NCI-H345 treated with DMSO at 0.1 percent for 48 hours (cell line): Measurements from ENCODE around the gene OTOF.
A peak's percentile ranks its signal among the peaks of the same experiment; 100 is the strongest.

ENCODE experiments used
- DNase-seq: peaks from one replicate; lab custom pipeline; 2025; ENCODE audit not compliant: unreplicated experiment; lab: John Stamatoyannopoulos, UW

OTOF gene

DNA sequence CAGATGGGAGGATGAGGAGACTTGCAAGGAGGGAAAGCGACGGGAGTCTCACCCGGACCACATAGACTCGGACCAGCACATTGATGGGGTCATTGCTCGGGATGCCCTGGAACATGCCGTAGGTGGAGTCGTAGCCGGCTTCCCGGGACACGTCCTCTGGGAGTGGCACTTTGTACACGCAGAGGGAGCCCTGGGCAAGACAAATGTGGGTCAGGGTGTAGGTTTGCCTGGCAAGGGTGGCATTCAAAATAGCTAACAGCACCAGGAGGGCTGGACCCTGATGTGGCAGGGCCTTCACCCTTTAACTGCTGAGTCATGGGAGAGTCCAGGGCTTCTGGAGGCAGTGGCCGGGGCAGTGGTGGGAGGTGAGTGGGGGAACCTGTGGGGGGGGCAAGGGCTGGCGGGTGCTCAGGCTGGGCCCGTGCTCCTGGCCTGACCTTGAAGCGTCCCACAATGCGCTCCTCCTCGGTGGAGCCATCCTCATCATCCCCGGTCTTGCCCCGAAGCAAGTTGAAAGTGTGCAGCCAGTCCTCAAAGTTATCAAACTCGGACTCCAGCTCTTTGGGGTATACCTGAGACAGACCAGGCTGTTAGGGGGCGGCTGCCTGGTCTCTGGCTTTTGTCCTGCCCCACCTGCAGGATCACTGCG, 11.1 kb downstream of the OTOF start:
- DNase-seq = no peak

DNA sequence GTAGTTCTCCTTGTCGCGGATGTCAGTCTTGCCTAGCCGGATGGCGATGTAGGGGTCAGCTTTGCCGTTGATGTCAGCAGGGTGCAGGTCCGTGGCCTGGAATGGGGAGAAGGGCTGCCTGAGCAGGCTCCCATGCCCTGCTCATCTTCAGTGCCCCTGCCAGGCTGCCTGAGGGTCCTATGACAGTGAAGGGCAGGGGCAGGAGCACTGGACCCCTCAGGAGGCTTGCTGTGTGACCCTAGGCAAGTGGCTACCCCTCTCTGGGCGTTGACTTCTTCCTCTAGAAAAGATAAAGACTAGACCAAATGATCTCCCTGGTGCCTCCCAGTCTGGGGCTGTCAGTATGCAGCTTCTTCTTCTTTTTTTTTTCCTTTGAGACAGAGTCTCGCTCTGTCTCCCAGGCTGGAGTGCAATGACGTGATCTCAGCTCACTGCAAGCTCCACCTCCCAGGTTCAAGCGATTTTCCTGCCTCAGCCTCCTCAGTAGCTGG, 11.9 kb downstream of the OTOF start:
- DNase-seq = no peak

DNA sequence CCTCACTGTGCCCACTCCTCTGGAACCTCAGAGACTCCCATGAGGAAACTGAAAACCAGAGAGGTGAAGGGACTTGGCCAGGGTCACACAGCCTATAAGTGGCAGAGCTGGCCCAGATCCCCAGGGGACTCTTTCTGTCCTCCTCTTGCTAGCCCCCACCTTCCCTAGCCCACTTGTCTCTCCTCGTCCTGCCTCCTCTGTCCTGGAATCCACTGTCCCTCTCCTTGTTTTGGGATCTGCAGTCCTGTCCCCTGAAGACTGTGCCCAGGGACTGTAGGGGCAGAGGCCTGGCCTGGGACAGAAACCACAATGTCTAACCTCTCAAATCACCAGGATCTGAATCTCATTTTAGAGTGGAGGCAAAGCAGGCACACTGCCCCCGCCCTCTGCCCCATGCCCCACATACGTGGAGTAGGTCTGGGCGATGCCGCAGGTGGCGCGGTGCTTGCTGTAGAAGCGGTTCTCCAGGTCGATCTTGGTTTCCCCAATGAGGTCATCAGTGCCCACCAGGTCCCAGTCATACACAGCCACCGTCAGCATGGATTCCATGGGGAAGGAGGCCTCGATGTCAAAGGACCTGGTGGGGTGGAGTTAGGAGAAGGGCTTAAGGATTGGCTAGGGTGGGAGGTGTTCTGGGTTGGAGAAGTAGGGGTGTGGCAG, 12.5 kb downstream of the OTOF start:
- DNase-seq = no peak

DNA sequence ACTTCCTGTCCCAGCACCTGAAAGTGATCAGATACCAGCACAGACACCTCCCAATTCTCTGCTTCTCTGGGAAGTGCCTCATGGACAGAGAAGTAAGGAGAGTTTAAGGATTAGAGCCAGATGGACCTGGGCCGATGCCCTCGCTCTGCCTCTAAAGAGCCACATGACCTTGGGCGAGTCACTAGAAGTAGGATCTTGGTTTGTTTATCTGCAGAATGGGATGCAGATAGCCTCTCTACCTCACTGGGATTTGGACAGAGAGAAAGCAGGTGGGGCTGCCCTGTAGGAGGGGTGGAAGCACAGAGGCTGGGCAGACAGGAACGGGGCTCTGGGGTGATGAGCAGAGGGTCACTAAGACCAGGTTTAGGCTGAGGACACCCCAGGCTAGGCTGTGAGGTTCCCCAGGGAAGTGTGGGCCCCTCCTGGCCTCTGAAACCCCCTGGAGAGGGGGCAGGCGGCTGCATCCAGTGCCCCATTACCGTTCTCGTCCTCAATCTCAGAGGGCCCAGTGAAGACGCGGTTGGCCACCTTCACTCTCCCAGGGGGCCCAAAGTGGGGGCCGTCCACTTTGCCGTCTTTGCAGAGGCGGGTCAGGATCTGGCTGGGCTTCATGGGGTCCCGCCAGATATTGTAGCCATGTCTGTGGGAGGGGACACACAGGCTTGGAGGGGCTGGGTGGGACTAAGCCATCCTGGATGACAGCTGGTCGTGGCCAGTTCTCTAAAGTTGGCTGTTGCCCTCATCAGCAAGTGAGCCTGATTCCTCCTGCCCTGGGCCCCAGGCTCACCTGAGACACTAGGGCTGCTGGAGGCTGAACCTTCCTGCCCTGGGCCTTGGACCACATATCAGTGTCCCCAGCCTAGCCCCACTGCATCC, 13.3 kb downstream of the OTOF start:
- no peak for DNase-seq

DNA sequence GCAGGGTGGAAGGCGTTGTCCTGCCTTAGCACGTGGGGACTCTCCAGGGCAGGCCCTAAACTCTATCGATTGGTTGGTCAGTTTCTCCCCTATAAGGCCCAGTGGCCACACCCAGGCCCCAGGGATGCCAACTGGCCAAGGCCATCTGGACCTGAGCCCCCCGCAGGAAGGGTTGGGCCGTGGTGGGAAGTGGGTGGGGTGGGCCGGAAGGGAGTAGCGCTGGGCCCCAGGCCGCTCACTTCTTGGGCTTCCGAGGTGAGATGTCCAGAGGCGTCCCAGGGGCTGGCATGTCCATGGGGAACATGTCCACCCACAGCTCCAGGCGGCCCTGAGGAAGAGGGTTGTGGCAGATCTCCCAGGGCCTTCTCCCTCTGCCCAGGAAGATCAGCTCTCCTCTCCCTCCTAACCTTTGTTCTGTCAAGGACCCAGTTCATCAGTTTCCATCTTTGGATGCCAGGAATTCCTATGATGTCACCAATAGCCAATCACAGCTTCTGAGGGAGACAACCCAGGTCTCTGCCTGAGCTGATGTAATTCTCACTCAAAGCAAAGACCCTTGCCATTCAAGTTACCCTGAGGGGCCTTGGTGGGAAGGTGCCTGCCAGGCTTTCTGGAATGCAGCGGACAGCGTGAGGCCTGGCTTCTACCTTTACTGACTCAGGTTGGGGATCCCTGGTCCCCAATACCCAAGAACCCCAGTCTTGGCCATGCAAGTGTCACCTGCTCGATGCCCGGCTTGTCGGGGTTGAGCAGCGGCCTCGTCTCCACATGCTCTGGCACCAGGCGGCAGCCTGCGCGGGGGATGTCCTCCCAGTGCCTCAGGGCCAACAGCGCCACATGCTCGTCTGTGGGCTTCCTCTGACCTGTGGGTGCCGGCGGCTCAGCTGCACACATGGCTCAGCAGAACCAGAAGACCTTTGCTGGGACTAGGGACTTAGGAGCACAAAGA, 14.4 kb downstream of the OTOF start:
- no peak for DNase-seq

DNA sequence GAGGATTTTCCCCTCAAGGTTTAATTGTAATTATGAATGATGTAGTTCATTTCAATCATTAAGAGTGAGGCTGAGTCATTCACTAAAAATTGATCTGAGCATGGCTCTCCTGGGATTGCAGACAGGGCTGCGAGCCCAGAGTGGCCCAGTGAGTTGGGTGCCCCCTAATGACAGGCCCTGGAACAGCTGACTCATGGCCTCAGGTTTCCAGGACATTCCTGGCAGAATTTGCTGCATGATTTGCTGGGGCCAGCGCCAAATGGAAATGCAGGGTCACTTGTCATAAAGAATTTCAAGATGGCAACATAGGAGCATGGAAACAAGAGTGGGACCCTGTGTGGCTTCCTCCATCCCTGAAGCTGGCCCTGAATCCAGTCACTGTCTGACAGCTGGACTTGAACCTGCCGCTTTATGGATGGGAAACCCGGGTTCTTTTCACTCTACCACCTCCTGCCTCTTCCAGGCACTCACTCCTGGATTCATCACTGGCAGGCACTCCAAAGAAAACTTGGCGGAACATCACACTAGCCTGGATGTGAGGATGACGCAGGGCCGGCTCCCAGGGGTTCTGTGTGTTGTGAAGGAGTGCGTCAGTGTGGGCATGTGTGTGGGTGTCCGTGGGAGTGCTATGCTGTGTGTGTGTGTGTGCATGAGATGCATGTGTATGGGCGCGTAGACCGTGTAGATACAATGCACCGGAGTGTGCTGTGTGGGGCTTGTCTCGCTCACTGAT, 15.2 kb downstream of the OTOF start:
- DNase-seq = peak; percentile 19

DNA sequence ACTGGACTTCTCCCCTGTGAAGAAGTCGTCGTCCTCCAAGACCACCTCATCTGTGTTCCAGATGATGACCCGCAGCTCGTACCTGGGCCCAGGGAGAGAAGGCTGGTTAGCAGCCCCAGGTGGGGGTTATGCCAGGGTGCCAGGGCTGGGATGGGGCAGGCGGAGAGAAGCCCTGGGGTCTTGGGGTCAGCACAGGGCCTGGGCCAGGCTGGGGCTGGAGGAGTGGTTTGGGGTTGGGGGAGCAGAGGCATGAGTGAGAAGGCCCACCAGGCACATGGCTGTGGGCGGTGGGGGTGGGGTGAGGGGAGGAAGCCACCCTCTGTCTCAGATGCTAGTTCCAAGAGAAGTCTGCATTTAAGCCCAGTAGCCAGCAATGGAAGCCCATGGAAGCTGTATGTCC, 15.8 kb downstream of the OTOF start:
- DNase-seq = no peak

DNA sequence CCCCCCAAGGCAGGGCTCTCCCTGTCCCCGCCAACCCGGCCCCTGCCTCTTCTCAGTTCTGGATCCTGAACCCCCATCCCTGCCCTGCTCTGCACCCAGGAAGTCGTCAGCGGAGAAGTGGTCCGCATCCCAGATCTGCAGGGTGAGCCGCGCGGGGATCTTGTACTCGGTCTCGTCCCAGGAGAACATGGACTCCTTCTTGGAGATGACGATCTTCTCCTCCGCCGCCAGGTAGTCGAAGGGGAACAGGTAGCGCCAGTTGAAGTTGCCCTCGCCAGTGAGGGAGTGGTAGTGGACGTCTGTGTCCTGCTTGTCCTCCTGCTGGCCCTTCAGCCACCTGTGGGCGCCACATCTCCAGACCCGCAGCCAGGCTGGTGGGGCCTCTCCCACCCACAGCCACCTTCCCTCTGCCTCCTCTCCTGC, 16.3 kb downstream of the OTOF start:
- DNase-seq = no peak

DNA sequence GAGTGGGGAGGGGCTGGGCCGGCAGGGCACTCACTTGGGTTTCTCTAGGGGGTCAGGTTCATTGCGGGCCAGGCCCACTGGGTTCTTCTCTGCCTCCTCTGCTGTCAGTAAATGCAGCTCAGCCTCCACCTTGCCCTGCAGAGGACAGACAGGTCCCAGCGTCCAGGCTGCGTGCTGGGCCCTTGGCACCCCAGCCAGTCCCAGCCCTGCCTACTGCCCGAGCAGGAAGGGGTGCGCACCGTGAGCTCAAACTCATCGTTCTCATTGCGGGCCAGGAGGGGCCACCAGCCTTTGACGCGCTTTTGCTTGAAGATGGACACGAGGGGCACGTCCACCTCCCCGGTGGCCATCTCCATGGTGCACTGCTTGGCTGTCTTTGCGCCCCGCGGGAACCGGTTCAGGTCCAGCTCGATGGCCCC, 17.3 kb downstream of the OTOF start:
- no peak for DNase-seq

DNA sequence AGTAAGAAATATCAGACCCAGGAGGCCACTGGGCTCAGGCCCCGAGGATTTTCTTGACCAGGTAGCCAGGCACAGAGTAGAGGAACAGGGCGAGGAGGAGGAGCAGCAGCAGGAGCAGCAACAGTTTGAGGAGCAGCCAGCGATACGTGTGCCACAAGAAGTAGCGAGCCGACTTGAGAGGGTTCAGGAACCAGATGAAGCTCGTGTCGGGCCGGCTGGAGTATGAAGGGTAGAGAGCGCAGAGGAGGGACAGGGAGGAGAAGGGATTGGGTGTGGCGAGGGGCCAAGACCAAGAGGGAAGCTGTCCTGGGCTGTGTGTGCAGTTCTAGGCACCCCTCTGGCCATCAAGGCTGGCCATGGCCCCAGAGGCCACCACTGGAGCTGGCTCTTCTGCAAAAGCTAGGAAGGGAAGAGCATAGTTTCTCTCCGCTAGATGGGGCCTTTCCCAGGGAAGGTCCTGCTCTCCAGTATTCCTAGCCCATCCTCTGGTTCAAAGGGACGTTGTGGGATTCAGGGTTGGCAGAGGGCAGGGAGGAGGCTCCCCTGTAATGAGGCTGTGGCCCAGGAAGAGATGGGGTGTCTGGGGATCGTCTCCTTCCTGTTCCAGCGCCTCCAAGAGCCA, 17.8 kb downstream of the OTOF start:
- no peak for DNase-seq

DNA sequence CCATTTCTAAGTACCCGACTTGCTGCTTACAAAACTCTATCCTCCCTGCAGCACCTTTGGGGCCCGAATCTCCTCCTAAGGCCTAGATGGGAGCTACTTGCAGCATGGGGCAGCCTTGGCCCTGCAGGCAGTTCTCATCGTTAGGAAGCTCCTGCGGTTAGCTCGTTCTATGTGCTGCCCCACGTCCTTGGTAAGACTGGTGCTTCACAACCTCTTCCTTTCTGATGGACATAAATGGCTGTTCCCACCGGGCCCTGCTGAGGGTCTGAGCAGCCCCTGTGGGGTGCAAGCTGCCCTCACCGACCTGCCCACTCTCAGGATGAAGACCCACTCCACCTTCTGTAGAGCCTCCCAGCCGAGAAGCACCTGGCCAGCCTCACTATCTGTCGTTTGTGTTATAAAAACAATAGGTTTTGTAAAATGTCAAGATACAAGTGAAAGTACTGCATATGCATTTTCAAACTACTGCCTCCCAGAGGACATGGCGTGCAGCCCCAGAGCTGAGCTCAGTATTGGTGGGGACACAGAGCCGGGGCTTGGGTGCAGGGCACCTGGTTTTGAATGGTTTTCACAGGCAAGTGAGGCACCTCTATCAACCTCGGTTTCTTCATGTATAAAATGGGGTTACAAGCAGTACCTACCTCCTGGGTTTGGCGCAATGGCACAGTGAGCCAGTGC, 19.4 kb downstream of the OTOF start:
- DNase-seq = no peak

DNA sequence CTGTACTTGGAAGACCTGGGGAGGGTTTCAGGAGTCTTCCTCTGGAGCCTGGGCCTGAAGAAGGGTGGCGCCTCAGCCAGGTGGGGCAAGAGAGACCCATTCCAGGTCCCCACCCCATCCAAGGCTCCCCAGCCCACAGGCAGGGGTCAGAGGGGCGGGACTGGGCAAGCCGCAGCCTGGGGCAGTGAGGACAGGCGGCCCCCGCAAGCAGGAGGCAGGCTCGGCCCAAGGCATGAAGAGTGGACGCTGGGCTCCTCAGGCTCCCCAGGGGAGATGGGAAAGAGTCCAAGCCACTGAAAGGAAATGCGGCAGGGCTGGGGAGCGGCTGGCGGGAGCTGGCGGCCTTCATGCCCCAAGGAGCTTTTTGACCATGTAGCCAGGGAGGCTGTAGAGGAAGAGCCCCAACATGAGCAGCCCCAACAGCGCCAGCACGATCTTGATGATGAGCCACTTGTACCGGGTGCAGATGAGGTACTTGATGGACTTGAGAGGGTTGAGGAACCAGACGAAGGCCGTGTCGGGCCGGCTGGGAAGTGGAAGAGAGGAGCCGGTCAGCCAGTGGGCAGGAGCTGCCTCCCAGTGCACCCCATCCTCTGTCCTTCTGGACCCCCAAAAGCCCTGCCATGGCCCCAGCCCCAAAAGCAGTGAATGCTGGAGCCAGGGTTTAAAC, 20.1 kb downstream of the OTOF start:
- DNase-seq = no peak

DNA sequence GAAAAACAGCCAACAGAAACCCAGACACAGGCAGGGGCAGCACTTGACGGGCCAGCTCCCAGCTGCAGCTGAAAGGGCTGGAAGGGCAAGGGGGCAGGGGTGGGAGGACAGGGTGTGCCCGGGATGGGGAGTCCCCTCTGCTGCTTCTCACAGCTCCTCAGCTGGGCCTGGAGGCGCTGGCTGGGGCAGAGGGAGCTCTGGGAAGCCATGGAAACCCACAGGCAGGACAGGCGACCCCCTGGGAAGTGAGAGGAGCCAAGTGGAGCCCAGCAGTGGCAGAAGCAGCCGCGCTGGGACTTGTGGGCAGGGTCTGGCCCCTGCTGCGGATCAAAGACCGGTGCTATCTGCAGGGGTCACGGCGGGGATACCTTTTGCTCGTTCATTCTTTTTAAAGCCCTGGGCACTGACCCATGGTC, 20.7 kb downstream of the OTOF start:
- peak; percentile 20 for DNase-seq

DNA sequence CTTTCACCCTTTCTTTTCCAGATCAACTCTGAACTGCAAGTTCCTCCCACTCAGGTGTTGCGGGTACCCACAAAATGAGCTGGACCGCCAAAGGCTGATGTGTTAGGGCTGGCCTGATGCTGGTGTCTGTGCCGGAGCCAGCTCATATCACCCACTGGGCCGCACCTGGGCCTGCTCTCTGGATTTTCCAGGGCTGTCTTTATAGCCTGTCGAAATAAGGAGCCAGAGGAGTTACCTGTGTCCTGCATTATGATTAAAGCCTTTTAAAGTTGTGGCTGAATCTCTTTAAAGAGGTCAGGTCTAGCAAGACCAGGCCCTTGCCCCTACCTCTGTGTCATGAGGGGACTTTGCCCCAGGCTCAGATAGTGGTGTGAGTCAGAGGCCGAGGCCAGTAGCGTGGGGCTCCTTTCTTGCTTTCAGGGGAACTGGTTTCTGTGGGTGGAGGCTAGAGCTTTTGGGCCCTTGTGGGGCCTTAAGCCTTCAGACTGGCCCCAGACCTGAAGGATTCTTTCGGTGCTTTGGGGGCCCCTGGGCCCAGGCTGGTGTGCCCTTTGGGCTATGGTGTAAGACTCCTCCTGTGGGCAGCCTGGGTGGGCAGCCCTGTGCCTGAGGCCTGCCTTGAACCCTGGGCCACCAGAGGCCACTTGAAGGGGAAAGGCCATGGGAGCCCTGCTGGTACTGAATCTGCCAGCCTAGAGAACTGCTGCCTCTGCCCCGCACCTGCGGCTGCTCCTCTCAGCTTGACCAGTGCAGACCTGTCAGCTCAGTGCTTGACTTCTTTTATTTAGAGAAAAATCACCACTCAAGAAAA, 21.3 kb downstream of the OTOF start:
- DNase-seq = no peak

DNA sequence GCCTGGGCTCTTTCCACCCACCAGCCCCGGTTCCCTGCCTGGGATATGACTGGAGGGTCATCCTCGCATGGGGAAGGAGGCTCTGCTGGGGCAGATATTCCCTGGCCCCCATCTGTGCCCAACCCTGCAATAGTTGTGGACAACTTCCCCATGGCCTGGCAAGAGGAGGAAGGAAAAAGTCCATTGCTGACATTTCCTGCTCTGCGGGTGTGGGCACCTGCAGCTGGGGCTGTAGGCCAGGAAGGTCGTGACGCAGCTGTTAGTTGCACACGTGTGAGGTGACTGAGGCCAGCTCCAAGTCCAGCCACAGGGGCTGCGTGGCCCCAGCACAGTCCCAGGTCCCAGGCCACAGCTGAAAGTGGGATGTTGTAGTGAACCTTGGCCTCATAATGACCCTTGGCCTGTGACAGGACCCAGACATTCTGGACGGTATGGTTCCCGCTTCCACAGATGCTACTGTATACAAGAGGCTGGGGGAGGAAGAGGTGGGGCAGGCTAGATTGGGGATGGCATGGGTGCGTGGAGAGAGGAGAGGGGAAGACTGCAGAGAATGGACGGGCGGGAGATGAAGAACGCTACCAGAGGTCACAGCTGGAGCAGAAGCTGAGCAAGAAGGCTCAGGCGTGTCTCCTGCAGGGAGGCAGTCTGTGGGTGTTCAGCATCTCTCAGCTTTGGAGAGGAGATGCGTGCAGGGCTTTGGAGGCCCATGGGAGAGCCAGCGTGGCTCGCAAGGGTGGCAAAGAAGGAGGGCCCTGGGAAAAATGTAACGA, 22.1 kb downstream of the OTOF start:
- DNase-seq = no peak

DNA sequence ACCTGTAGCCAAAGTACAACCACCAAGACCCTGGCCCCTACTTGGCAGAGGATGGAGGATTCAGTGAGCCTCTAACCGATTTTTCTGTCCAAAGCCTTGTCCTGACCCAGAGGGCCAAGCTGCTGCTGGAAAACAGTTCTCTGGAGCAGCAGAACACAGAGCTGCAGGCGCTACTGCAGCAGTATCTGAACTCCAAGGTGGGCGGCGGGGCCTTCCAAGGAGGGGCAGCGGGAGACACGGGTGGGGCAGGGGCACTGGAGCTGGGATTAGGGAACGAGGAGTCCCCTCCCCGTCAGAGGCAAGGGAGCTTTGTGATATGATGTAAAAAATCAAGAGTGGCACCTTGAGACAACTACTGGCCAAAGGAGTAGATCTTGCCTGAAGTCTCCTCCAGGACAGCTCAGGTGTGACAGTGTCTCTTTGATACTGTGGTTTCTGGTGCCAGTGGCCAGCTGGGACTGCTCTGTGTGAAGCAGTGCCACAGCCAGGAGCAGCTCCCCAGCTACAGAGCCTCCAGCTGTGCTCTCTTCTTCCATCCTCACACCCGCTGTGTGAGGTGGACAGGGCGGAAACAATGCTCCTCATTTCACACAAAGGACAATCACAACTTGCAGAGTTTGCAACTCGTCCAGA, 22.8 kb downstream of the OTOF start:
- no peak for DNase-seq
